RWPE1 (cell line): Measurements from ENCODE around the gene LEMD3.

Experiments
- CTCF ChIA-PET: fragments of 350-600 bp; sonication (Branson Sonifier 250); formaldehyde crosslinking; extraction: SDS; loops from one replicate; lab custom pipeline; 2021; lab: Yijun Ruan, JAX
- POLR2A ChIA-PET: fragments of 400-600 bp; formaldehyde crosslinking; extraction: SDS; loops from one replicate; lab custom pipeline; 2020; ENCODE audit warnings: antibody characterized with exemption; ENCODE audit not compliant: low non-redundant PET; lab: Yijun Ruan, JAX
- DNase-seq: peaks from one replicate; pipeline ENCODE4 v3.0.0; 2012; ENCODE audit warnings: low spot score
- H3K27ac ChIP-seq: fragments of 450-650 bp; 2 replicates; pipeline ENCODE4 v1.5.1; 2017
- CTCF ChIP-seq: fragments of 450-650 bp; conservative IDR thresholded peaks from 2 replicates; pipeline ENCODE4 v1.5.1; 2017; ENCODE audit warnings: low read depth, mild to moderate bottlenecking

LEMD3 gene

GRCh38 chr12:65147312-65147905, 22.0 kb upstream of the LEMD3 start:
- POLR2A ChIA-PET, result no interaction called here
- CTCF ChIA-PET, result no interaction called here
- H3K27ac ChIP-seq, result no peak overlapping the region
- no peak for TF ChIP-seq CTCF
- DNase-seq, result no peak

- TF ChIP-seq CTCF, result no peak
- no peak for DNase-seq
- ChIA-PET CTCF (no interaction called here), POLR2A (no interaction called here)
- H3K27ac ChIP-seq, result no peak overlapping the region
Measured at GRCh38 chr12:65152012-65152411, 17.4 kb upstream of the LEMD3 start.

GRCh38 chr12:65152596-65152995, 16.8 kb upstream of the LEMD3 start:
- TF ChIP-seq CTCF, result no peak
- no peak for DNase-seq
- H3K27ac ChIP-seq, result no peak overlapping the region
- ChIA-PET CTCF (interaction anchor here (0.6 kb wide), 1 partner anchor 112 kb away, joined by 4 read pairs; no protein-coding TSS in a partner anchor), POLR2A (no interaction called here)

GRCh38 chr12:65155784-65156183, 13.6 kb upstream of the LEMD3 start:
- POLR2A ChIA-PET, result no interaction called here
- CTCF ChIA-PET, result interaction anchor here (0.6 kb wide), 1 partner anchor 11 kb away, joined by 3 read pairs; no protein-coding TSS in a partner anchor
- no peak for DNase-seq
- no peak overlapping the region for H3K27ac ChIP-seq
- TF ChIP-seq CTCF, result no peak

- no peak for DNase-seq
- H3K27ac ChIP-seq, result no peak overlapping the region
- ChIA-PET CTCF (interaction anchor here (0.6 kb wide), 1 partner anchor 10 kb away, joined by 3 read pairs; no protein-coding TSS in a partner anchor), POLR2A (no interaction called here)
- TF ChIP-seq CTCF, result no peak
Measured at GRCh38 chr12:65156366-65156841, 13.0 kb upstream of the LEMD3 start.

GRCh38 chr12:65157091-65157490, 12.3 kb upstream of the LEMD3 start:
- CTCF ChIA-PET, result no interaction called here
- no peak overlapping the region for H3K27ac ChIP-seq
- TF ChIP-seq CTCF, result no peak
- no peak for DNase-seq
- POLR2A ChIA-PET, result no interaction called here
